Anterior cingulate cortex (tissue), 58 donors: ENCODE data around the gene WSB1.
"Not testable (repeated sequence)": the region's sequence is repeated elsewhere in the genome, so short reads cannot be mapped to it uniquely, and the experiment has no call there.

Experiments used
- DNase-seq, 58 donors: peaks; one replicate each; lab custom pipeline; 2025; lab: John Stamatoyannopoulos, UW

WSB1 gene, protein sequence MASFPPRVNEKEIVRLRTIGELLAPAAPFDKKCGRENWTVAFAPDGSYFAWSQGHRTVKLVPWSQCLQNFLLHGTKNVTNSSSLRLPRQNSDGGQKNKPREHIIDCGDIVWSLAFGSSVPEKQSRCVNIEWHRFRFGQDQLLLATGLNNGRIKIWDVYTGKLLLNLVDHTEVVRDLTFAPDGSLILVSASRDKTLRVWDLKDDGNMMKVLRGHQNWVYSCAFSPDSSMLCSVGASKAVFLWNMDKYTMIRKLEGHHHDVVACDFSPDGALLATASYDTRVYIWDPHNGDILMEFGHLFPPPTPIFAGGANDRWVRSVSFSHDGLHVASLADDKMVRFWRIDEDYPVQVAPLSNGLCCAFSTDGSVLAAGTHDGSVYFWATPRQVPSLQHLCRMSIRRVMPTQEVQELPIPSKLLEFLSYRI

DNA sequence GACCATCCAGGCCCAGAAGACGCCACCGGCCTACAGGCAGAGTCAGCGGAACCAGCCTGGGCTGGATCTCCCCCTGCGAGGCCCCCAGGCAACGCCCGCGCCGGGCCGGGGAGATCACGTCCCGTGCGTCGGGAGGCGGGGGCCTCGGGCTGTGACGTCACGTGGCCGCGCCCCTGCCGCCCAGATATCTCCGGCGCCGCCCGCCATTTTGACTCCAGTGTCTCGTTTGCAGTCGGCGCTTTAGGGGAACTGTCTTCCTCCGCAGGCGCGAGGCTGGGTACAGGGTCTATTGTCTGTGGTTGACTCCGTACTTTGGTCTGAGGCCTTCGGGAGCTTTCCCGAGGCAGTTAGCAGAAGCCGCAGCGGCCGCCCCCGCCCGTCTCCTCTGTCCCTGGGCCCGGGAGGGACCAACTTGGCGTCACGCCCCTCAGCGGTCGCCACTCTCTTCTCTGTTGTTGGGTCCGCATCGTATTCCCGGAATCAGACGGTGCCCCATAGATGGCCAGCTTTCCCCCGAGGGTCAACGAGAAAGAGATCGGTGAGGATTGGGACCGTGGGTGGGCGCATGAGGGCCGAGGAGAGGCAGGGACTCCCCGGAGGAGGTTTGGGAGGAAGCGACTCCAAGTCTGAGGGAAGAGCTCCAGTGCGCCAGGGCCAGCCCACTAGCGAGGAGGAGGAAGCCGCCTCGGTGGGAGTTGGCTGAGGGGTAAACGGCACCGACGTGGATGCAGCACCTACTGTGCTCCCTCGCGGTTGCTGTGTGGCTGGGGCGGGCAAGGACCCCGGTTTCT, at the start of gene WSB1:
WSB1 (plus strand) TSS at position 217 of the 791 bp plus-strand sequence; CDS start at position 499, 282 bp downstream.
- peak; percentile 40 to 95 (median 88) for DNase-seq

DNA sequence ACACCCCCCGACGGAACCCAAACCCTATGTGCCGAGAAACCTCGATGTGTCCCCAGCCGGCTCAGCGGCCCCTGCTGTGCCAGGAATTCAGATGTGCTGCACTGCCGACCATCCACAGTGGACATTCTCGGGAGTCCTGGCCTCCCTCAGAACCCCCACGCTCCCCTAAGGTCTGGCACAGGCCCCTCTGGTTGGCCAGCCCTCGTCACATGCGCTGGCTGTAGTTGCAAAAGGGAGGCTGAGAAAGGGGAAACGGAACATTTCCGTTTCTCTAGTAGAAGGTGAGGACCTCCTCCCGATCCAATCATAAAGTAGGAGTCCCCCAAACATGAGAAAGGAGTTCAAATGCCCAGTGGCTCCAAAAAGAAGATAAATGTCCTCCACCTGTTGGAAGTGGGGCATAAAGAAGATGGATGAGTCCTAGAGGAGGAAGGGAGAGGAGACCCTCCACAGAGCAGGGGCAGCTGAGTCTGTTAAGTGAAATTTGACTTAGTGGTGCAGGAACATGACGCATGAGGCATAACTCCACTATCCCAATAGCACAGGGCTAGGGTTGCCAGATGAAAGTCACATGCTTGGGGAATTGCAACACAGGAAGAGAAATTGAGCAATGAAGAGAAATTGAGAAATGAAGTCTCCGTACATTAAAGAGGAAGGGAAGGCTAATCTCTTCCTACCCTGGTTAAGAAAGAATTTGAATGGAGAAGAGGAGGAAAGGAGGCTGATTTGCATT, 49.3 kb upstream of the WSB1 start:
- peak in 13 of 58 donors; percentile 7 to 54 (median 32) for DNase-seq

DNA sequence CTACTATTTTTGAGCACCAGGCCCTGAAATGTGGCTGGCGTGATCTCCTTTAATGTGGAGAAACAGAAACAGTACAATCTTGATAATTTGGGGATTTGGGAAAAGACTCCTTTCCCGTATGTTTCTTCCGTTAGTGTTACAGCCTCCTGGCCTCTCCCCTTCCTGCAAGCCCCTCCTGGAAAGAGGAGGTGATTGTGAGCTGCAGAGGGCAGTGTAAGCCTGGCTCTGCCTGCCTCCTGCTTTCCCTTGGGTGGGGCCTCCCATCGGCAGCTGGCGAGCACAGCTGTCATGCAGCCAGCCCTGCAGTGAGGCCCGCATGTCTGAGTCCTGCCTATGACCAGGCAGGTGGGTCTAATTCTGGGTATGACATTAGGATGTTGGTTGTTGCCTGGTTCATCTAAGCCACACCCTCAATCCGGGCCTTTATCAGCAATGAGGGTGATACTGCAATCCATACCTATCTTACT, 48.7 kb upstream of the WSB1 start:
- peak in 53 of 58 donors; percentile 11 to 87 (median 67) for DNase-seq

DNA sequence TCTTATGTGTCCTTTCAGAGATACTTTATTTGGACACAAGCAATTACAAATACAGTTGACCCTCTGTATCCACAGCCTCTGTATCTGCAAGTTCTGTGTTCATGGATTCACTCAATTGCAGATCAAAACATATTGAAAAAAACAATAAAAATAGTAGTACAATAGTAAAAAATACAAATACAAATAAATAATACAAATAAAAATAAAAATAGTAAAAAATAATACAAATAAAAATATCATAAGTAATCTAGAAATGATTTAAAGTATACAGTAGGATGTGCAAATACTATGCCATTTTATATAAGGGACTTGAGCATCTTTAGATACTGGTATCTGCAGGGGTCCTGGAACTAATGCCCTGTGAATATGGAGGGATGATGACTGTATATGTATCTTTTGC, 47.4 kb upstream of the WSB1 start:
- DNase-seq: no peak

DNA sequence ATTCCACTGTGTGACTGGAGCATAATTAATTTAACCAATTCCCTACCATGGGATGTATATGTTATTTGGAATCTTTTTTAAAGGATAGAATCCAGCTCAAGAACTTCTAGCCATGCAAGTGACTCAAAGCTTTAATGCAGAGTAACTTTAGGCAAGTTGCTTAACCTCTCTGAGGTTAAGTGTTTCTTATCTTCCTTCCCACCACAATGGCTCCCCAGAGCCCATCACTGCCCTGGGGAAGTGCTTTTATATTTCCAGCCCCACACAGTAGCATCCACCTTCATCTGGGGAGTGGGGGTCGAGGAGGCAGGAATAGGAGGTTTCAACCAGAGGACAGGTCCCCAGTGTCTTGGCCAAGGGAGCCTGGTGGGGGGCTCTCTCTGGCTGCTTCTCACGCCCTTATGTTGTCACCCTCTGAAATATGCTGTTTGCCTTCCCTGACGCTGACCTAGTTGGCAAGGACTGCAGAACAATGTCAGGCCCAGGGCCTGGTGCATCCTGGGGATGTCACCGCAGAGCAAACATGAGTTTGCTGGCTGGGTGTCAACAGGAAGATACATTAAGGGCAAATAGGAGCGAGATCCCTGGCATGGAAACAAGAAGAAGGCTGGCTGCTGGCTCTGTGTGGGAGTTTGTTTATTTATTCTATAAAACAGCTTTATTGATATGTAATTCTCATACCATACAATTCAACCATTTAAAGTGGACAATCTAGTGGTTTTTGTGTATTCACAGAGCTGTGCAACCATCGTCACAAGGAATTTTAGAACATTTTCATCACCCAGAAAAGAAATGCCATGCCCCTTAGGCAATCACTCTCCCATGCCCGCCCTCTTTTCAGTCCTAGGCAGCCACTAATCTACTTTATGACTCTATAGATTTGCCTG, 46.6 kb upstream of the WSB1 start:
- peak in 16 of 58 donors; percentile 7 to 47 (median 26) for DNase-seq

DNA sequence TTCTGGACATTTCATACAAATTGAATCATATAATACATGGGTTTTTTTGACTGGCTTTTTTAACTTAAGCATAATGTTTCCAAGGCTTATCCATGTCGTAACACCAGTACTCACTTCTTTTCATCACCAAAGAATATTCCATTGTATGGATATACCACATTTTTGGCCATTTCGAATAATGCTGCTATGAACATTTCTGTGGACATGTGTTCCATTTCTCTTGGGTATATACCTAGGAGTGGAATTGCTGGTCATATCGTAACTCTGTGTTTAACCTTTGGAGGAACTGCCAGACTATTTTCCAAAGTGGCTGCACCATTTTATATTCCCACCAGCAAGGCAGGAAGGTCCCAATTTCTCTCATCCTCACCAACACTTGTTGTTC, 46.0 kb upstream of the WSB1 start:
- no peak for DNase-seq

DNA sequence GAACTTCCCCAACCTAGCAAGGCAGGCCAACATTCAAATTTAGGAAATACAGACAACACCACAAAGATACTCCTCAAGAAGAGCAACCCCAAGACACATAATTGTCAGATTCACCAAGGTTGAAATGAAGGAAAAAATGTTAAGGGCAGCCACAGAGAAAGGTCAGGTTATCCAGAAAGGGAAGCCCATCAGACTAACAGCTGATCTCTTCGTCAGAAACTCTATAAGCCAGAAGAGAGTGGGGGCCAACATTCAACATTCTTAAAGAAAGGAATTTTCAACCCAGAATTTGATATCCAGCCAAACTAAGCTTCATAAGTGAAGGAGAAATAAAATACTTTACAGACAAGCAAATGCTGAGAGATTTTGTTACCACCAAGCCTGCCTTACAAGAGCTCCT, 43.1 kb upstream of the WSB1 start:
- not testable (repeated sequence) for DNase-seq

DNA sequence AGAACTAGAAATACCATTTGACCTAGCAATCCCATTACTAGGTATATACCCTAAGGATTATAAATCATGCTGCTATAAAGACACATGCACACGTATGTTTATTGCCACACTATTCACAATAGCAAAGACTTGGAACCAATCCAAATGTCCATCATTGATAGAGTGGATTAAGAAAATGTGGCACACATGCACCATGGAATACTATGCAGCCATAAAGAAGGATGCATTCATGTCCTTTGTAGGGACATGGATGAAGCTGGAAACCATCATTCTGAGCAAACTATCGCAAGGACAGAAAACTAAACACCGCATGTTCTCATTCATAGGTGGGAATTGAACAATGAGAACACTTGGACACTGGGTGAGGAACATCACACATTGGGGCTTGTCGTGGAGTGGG, 39.1 kb upstream of the WSB1 start:
- DNase-seq: not testable (repeated sequence)

DNA sequence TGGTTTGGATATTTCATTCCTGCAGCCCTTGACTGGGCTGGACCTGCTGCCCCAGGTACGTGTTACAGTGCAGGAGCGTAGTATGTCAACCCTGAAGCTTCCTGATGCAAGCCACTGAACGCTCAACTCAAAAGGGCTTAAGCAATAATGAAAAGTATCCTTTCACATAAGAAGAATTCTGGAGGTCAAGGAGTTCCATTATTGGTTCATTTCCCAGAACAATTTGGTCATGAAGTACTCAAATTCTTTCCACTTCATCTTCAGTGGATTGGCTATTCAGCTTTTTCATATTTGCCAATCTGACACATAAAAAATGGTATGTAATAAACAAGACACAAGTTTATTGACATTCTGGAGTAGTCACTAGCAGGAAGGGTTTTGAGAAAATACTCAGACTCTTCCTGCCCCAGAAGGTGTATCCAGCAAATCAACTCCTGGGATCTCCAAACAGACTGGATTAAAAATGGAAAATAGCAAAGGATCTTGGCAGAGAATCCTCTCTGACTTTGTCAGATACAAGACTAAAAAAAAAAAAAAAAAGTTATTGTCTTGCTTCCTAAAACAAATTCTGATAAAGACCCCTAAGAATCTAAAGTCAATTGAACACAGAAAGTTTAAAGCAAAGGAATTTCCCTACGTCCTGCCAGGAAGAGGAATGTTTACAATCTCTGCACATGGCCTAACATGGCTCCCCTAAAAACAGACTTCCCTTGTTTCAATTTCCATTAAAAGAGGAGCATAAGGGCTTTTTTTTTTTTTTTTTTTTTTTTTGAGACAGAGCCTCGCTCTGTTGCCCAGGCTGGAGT, 37.5 kb upstream of the WSB1 start:
- DNase-seq: no peak

DNA sequence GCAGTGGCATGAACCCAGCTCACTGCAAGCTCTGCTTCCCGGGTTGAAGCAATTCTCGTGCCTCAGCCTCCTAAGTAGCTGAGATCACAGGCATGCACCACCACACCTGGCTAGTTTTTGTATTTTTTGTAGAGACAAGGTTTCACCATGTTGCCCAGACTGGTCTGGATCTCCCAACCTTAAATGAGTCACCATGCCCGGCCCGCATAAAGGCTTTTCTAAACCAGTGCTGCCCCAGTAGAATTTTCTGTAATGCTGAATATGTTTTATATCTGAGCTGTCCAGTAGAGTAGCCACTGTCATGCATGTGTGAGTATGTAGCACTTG, 36.9 kb upstream of the WSB1 start:
- no peak for DNase-seq

DNA sequence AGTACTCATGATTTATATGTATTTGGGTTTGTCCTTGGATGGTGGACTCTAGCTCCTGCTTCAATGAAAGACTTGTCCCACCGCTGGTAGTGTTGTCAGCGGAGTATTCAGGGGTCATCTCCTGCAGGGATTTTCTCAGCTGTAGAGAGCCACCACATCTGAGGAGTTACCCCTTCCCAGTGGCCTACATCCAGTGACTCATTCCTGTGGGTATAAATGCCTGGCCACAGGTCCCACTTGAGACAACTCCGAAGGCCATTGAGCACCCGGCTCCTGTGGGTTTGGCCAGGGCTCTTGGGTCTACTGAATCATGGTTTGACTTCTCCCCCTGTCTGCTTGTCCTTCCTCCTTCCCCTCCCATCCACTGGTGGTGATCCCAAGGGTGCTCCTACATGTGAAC, 34.6 kb upstream of the WSB1 start:
- no peak for DNase-seq

DNA sequence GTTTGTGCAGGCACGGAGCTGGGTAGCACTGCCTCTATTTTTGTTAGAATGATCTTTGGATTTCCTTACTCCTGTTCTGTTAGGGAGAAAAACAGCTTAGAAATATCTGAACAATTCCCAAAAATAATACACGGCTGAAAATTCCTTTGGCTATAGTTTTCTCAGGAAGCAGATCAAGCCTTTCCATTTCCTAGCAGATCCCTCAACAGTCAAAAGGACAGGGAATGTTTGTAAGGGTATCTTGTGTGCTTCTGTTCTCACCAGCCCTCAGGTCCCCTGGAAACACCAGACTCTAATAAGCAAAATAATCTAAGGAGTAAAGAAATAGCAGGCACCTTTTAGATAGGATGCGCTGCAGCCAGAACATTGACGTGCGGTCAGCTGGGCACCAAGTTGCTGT, 30.5 kb upstream of the WSB1 start:
- DNase-seq: no peak

DNA sequence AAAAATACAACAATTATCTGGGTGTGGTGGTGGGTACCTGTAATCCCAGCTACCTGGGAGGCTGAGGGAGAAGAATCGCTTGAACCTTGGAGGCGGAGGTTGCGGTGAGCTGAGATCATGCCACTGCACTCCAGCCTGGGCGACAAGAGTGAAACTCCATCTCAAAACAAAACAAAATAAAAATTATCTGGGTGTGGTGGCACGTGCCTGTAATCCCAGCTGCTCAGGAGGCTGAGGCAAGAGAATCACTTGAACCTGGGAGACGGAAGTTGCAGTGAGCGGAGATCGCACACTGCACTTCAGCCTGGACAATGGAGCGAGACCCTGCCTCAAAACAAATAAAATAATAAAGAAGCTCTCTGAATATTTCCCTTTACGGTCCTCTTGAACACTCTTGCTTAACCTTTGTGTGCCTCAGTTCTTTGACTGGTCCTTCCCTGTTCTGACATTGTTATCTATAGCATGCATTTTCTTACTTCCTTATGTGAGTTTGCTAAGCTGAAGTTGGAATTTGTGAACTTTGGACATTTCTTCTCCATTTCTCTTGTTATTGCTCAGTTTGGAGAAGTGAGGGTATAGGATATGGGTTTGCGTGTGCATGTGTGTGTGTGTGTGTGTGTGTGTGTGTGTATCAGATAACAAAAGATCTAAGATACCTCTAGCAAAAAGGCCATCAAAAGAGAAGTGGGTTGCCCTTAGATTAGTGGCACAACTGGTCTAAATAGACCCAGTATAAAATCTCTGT, 29.7 kb upstream of the WSB1 start:
- no peak for DNase-seq

DNA sequence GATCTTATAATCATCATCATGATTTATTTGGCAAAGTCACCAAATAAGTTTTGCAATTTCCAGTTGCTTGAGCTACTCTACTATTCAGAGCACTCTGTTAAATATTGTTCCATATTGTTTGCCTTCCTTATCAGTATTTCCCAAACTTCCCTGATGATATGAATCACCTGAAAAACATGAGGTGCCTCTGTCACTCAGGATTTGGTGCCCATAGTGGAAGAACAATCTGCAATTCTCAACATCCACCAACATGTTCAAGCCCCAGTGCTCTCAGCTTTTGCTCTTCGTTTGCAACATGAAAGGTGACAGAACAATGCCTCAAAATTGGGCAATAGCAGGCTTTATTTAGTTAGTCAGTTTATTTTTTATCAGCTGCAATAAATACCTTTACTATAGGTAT, 28.6 kb upstream of the WSB1 start:
- DNase-seq: no peak

DNA sequence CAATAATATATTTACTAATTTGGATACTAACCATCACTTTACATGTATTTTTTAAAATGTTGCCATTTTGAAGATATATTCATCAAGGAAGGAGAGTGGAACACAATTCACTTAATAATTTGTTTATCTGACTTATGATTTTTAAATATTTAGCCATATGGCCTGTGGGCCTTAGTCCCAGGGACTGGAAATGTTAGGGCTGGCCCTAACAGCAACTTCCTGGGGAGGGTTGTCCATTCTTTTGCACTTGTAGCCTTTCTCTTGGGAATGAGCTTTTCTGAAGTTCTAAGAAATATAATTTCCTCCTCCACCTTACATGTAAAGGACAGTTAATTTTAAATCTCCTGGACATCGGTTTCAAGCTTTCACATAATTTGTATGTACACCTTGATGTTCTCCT, 27.7 kb upstream of the WSB1 start:
- no peak for DNase-seq

DNA sequence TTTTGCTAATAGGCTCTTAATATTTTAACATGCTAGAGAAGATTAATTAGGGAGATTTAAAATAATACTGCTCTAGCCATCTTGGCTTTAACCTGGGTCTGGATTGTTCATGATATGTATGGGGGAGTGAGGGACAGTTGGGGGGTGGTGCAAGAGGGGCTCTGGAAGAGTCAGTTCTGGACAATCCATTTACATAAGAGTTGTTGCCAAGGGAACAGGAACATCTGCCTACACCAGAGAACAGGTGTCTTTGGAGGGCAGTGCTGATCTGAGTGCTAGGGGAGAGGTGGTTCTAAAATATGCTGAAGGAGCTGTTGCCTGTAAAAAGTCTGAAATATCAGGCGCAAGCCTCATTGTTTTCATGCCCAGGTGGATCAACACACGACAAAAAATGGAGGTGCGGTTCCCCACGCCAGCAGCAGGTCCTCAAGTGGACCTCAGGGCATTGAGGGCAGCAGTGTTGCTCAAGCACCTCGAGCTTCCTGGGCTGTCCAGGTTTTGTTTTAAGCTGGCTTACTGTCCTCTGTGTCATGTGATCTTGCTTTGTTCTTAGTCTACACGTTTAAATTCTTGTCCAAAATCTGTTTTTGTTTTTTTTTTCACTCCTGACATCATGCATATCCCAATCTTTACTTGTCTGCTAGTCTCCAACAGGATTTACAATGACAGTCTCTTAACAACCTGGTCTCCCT, 25.4 kb upstream of the WSB1 start:
- DNase-seq: no peak

DNA sequence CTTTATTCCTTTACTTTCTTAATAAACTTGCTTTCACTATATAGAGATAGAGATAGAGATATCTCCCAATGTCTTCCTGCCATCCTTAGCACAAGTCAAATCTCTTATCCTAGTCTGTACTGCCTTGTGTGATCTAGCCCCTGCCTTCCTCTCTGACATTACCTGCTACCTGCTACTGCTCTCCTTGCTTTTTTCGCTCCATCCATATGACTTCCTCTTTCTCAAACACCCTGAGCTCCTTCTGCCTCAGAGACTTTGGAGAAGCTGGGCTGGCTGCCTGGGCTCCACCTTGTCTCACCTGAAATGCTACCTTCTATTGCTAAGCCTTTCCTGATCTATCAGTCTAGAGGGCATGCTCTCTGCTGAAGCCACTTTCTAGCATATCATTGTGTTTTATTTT, 24.7 kb upstream of the WSB1 start:
- DNase-seq: no peak

DNA sequence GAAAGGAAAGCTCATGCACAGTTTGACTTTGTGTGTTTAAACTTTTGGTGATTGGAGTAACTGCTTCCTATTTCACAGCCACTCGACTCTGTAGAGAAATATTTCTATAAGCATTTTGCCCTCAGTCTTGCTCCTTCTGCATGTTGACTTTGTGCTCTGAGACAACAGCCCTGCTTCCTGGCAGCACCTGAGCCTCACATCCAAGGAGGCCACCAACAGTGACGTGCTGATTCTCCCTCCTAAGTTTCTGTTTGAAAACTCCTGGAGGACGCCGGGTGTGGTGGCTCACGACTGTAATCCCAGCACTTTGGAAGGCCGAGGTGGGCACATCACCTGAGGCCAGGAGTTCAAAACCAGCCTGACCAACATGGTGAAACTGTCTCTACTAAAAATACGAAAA, 23.9 kb upstream of the WSB1 start:
- DNase-seq: no peak
